Fibroblast of lung (primary cell): ENCODE data around the gene ZNF516. TPM values are rescaled to one million over a fixed set of nuclear protein-coding genes. Genes with fewer than 3 reads are reported as not detected.

Experiments
- DNase-seq, 2 donors: peaks; one replicate each; pipeline versions ENCODE4 v3.0.0 to v3.0.0-alpha.2; 2010; ENCODE audit warnings: low read depth in 2 of 2
- H2AFZ ChIP-seq: 2 replicates; pipeline ENCODE4 v1.5.1; 2012; ENCODE audit warnings: low read length, control low read depth, inconsistent platforms
- H3K27ac ChIP-seq: 2 replicates; pipeline ENCODE4 v1.5.1; 2011; ENCODE audit warnings: low read length, control low read depth; ENCODE audit not compliant: insufficient read depth
- H3K27me3 ChIP-seq: 2 replicates; pipeline ENCODE4 v1.5.1; 2011; ENCODE audit warnings: mild to moderate bottlenecking, low read length; ENCODE audit not compliant: control insufficient read depth, insufficient read depth
- H3K36me3 ChIP-seq: 2 replicates; pipeline ENCODE4 v1.5.1; 2011; ENCODE audit warnings: low read length; ENCODE audit not compliant: control insufficient read depth, insufficient read depth
- H3K4me1 ChIP-seq: 2 replicates; pipeline ENCODE4 v1.5.1; 2011; ENCODE audit warnings: low read length; ENCODE audit not compliant: control insufficient read depth, insufficient read depth; ENCODE audit errors: extremely low read depth
- H3K4me2 ChIP-seq: 2 replicates; pipeline ENCODE4 v1.5.1; 2011; ENCODE audit warnings: low read length, control low read depth; ENCODE audit not compliant: insufficient read depth; ENCODE audit errors: extremely low read depth
- H3K4me3 ChIP-seq, 4 experiments: fragments of 200-600 bp in 1 of 4; sonication (generic) in 1 of 4; replicated peaks in 1 of 4; 2 replicates each; pipeline ENCODE4 v1.5.1; 2011 to 2016; ENCODE audit warnings: low read length in 4 of 4, low read depth in 3 of 4, mild to moderate bottlenecking in 3 of 4, control low read depth in 2 of 4, inconsistent platforms in 1 of 4, mixed read lengths in 1 of 4; ENCODE audit not compliant: insufficient read depth in 1 of 4; ENCODE audit errors: control extremely low read depth in 1 of 4
- H3K79me2 ChIP-seq: 2 replicates; pipeline ENCODE4 v1.5.1; 2012; ENCODE audit warnings: mild to moderate bottlenecking, low read length, inconsistent platforms; ENCODE audit not compliant: control insufficient read depth, insufficient read depth
- H3K9ac ChIP-seq: 2 replicates; pipeline ENCODE4 v1.5.1; 2011; ENCODE audit warnings: mild to moderate bottlenecking, low read length, control low read depth; ENCODE audit not compliant: insufficient read depth
- H3K9me3 ChIP-seq: 2 replicates; pipeline ENCODE4 v1.5.1; 2012; ENCODE audit warnings: low read depth, low read length; ENCODE audit not compliant: control insufficient read depth, insufficient read depth
- H4K20me1 ChIP-seq: 2 replicates; pipeline ENCODE4 v1.5.1; 2011; ENCODE audit warnings: low read length; ENCODE audit not compliant: control insufficient read depth, insufficient read depth; ENCODE audit errors: extremely low read depth
- CTCF ChIP-seq, 2 donors: IDR thresholded peaks in 1 of 2; conservative IDR thresholded peaks in 1 of 2; 1 replicate in 1 of 2; 2 replicates in 1 of 2; pipeline ENCODE4 v1.5.1; 2011 to 2012; ENCODE audit warnings: low read length in 2 of 2, control low read depth in 1 of 2, inconsistent platforms in 1 of 2, low read depth in 1 of 2, mild to moderate bottlenecking in 1 of 2
- EZH2 ChIP-seq: IDR thresholded peaks from 2 replicates; pipeline ENCODE4 v1.5.1; 2012; ENCODE audit warnings: low read length, control low read depth, mild to moderate bottlenecking; ENCODE audit errors: missing control alignments
- polyA plus RNA-seq, 2 donors: library from polyadenylated mRNA; depleted of rRNA in 1 of 2; stranded (reverse) in 1 of 2; unstranded in 1 of 2; fragments of >200 nt; gene quantifications; 2 replicates each; pipeline ENCODE4 v1.2.1, GENCODE V29; 2011 to 2012; ENCODE audit warnings: missing spikeins in 1 of 2
- total RNA-seq: library from RNA; depleted of rRNA; stranded (reverse); fragments of >200 nt; gene quantifications from 2 replicates; pipeline ENCODE4 v1.2.1, GENCODE V29; 2014

Gene ZNF516
- total and polyA plus RNA-seq, 2 donors (not counting 1 experiment from before 2014, with no cell fraction given), result 7.9 to 32.7 TPM

DNA sequence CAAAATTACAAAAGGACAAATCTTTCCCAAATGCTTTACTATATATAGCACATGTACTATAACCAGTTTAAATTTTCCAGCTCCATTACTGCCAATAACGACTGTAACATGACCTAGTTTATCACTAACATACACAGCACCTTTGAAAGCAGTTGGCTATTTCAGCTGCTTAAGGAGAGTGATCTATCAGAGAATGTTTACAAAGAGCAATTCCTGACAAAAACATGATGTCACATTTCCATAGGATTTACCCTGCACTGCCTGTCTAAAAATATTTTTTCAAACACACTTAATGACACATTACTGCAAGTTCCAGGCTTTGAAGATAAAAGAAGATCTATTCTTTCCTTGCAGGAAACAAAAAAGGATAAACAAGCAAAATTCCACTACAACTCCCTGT, 40.6 kb downstream of the ZNF516 start:
- TF ChIP-seq CTCF (conservative IDR thresholded peaks at IDR 0.05 in 1 of 2, IDR thresholded peaks at IDR 0.05 in 1 of 2; ENCODE audit: low read depth in 1 of 2, low read length in 2 of 2) (no peak), EZH2 (no peak)
- Histone ChIP-seq H3K4me1 (peaks cover 13% of the 10 kb centered on the region), H3K27ac (no peak overlapping the region), H3K36me3 (peaks cover 5% of the 10 kb centered on the region), H4K20me1 (no peaks in the 10 kb centered on the region), H3K4me3 (no peak overlapping the region), H3K79me2 (peaks cover 69% of the 10 kb centered on the region), H3K9me3 (no peaks in the 10 kb centered on the region), H3K9ac (no peak overlapping the region), H2AFZ (no peak overlapping the region), H3K27me3 (no peaks in the 10 kb centered on the region), H3K4me2 (no peak overlapping the region)
- DNase-seq, result peak; percentile 35 to 65

- no peaks in the 10 kb centered on the region for H3K27me3 ChIP-seq
- no peak for DNase-seq
- no peaks in the 10 kb centered on the region for H4K20me1 ChIP-seq
- peaks cover 10% of the 10 kb centered on the region for H3K4me1 ChIP-seq
- H3K4me3 ChIP-seq, result no peak overlapping the region
- no peak overlapping the region for H3K4me2 ChIP-seq
- H3K9ac ChIP-seq, result no peak overlapping the region
- TF ChIP-seq CTCF (conservative IDR thresholded peaks at IDR 0.05 in 1 of 2, IDR thresholded peaks at IDR 0.05 in 1 of 2; ENCODE audit: low read depth in 1 of 2, low read length in 2 of 2), result no peak
- TF ChIP-seq EZH2, result no peak
- H3K27ac ChIP-seq, result no peak overlapping the region
- no peak overlapping the region for H2AFZ ChIP-seq
- peaks cover 5% of the 10 kb centered on the region for H3K36me3 ChIP-seq
- H3K79me2 ChIP-seq, result peaks cover 69% of the 10 kb centered on the region
- H3K9me3 ChIP-seq, result no peaks in the 10 kb centered on the region
Measured at GRCh38 chr18:76453932-76454331, 41.1 kb downstream of the ZNF516 start.

DNA sequence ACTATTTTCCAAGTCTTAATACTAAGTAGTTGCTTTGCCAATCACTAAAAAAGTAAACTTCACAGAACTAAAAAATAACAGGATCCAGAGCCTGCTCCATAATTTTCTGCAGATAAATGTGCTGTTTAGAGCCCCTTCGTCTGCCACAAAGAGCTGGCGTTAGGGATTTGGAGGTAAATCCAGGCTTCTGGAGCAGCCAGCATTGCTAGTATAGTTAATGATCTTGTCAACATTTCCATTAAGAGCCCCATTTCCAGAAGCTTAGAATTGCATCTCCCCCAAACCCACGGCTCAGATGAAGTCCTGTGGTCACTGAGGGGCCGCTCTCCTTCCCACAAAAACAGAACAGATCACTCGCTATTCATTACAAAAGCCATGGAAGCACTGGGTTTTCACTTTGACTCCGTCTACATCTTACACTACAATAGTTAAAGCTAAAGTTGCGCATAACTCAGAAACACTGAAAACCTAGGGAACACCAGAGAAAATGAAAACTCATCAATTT, 41.9 kb downstream of the ZNF516 start:
- no peak overlapping the region for H3K9ac ChIP-seq
- H3K9me3 ChIP-seq, result no peaks in the 10 kb centered on the region
- H3K27me3 ChIP-seq, result no peaks in the 10 kb centered on the region
- TF ChIP-seq CTCF (conservative IDR thresholded peaks at IDR 0.05 in 1 of 2, IDR thresholded peaks at IDR 0.05 in 1 of 2; ENCODE audit: low read depth in 1 of 2, low read length in 2 of 2) (no peak), EZH2 (no peak)
- H3K79me2 ChIP-seq, result peaks cover 70% of the 10 kb centered on the region
- H3K27ac ChIP-seq, result no peak overlapping the region
- no peak overlapping the region for H2AFZ ChIP-seq
- H3K4me1 ChIP-seq, result peaks cover 12% of the 10 kb centered on the region
- peak in 1 of 2 donors; percentile 51 for DNase-seq
- H3K36me3 ChIP-seq, result no peaks in the 10 kb centered on the region
- H3K4me3 ChIP-seq, result no peak overlapping the region
- H3K4me2 ChIP-seq, result no peak overlapping the region
- H4K20me1 ChIP-seq, result no peaks in the 10 kb centered on the region
